WERI-Rb-1 (cell line): Measurements from ENCODE around the gene AMZ1.

Experiments used
- DNase-seq: peaks from one replicate; pipeline ENCODE4 v3.0.0-alpha.2; 2020
- H3K27ac ChIP-seq: fragments of 250-450 bp; sonication (Bioruptor Pico); 2 replicates; pipeline ENCODE4 v1.5.1; 2020; ENCODE audit warnings: mild to moderate bottlenecking, moderate library complexity
- H3K27me3 ChIP-seq: fragments of 250-450 bp; sonication (Bioruptor Pico); 2 replicates; pipeline ENCODE4 v1.5.1; 2021; ENCODE audit warnings: mild to moderate bottlenecking, low read depth, moderate library complexity; ENCODE audit not compliant: insufficient read depth, severe bottlenecking
- H3K36me3 ChIP-seq: fragments of 250-450 bp; sonication (Bioruptor Pico); 2 replicates; pipeline ENCODE4 v1.5.1; 2020; ENCODE audit warnings: mild to moderate bottlenecking, moderate library complexity
- H3K4me3 ChIP-seq: 2 replicates; pipeline ENCODE4 v1.5.1; 2011; ENCODE audit warnings: low read depth, mild to moderate bottlenecking, control low read depth, low read length
- H3K9me3 ChIP-seq: fragments of 250-450 bp; sonication (Bioruptor Pico); 2 replicates; pipeline ENCODE4 v1.5.1; 2021; ENCODE audit warnings: mild to moderate bottlenecking, moderate library complexity; ENCODE audit not compliant: severe bottlenecking
- CTCF ChIP-seq: IDR thresholded peaks from 2 replicates; pipeline ENCODE4 v1.5.1; 2011; ENCODE audit warnings: low read depth, mild to moderate bottlenecking, control low read depth, inconsistent platforms, low read length

Gene AMZ1

GRCh38 chr7:2715341-2716231 is 27.6 kb downstream of the AMZ1 start:
- Histone ChIP-seq H3K27ac (no peak overlapping the region), H3K36me3 (no peaks in the 10 kb centered on the region)
- TF ChIP-seq CTCF = no peak

GRCh38 chr7:2716488-2716887 is 28.5 kb downstream of the AMZ1 start:
- no peak for TF ChIP-seq CTCF
- Histone ChIP-seq H3K27ac (no peak overlapping the region), H3K27me3 (no peaks in the 10 kb centered on the region), H3K4me3 (no peak overlapping the region), H3K9me3 (no peaks in the 10 kb centered on the region), H3K36me3 (no peaks in the 10 kb centered on the region)
- DNase-seq = no peak

More at GRCh38 chr7:2715341-2716231, 27.6 kb downstream of the AMZ1 start:
- no peaks in the 10 kb centered on the region for H3K27me3 ChIP-seq
- no peak for DNase-seq
- no peaks in the 10 kb centered on the region for H3K9me3 ChIP-seq
- no peak overlapping the region for H3K4me3 ChIP-seq

GRCh38 chr7:2716906-2717292 is 28.9 kb downstream of the AMZ1 start:
- no peak for DNase-seq
- H3K27ac ChIP-seq = no peak overlapping the region
- no peak overlapping the region for H3K4me3 ChIP-seq
- no peaks in the 10 kb centered on the region for H3K36me3 ChIP-seq
- H3K9me3 ChIP-seq = no peaks in the 10 kb centered on the region
- TF ChIP-seq CTCF = no peak
- no peaks in the 10 kb centered on the region for H3K27me3 ChIP-seq

GRCh38 chr7:2717293-2718261 is 29.6 kb downstream of the AMZ1 start:
- H3K9me3 ChIP-seq = no peaks in the 10 kb centered on the region
- H3K36me3 ChIP-seq = no peaks in the 10 kb centered on the region
- no peak for DNase-seq
- no peak overlapping the region for H3K4me3 ChIP-seq
- no peak overlapping the region for H3K27ac ChIP-seq
- no peak for TF ChIP-seq CTCF
- H3K27me3 ChIP-seq = no peaks in the 10 kb centered on the region

GRCh38 chr7:2718296-2718965 is 30.4 kb downstream of the AMZ1 start:
- TF ChIP-seq CTCF = no peak
- no peaks in the 10 kb centered on the region for H3K27me3 ChIP-seq
- no peak for DNase-seq
- no peaks in the 10 kb centered on the region for H3K9me3 ChIP-seq
- no peaks in the 10 kb centered on the region for H3K36me3 ChIP-seq
- no peak overlapping the region for H3K27ac ChIP-seq
- H3K4me3 ChIP-seq = no peak overlapping the region
